Measurements from ENCODE around the gene PPP1R14C. TPM values are rescaled to one million over a fixed set of nuclear protein-coding genes. Genes with fewer than 3 reads are reported as not detected.

Gene PPP1R14C
- polyA plus RNA-seq, 1 donor (not counting 4 experiments of a cell fraction or from before 2014, with no cell fraction given), result 50.6 TPM

DNA sequence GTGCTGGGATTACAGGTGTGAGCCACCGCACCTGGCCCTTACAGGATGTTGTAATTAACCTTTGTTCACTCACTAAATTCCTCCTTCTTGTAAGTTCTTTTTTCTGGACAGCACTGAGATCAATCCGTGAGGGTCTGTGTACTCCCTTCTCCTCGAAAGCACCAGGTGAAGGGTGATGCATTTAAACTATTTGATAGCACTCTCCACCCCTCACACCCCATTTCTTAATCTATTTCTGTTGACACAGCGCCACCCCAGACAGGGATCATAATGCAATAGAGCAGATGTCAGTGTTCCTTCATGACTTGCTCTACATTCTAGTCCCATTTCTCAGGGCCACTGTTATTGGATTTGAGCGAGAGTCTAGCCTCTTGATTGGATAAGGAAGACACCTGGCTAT is 46.3 kb downstream of the PPP1R14C start:
- H3K36me3 ChIP-seq (ENCODE audit: control insufficient read depth in 2 of 2, extremely low read depth in 1 of 2, insufficient read depth in 2 of 2, low read length in 2 of 2), result peaks cover 0 to 10% of the 10 kb centered on the region in 2 experiments
- dilution Hi-C loops (cut with MboI; ENCODE audit: extremely low pct_ligation_motif_present, low sequenced_read_pairs), result no loop called here
- no peak for FAIRE-seq

GRCh38 chr6:150191809-150192208 is 49.0 kb downstream of the PPP1R14C start:
- Histone ChIP-seq H3K4me2 (ENCODE audit: control insufficient read depth, extremely low read depth, insufficient read depth, low read depth, low read length) (peak overlapping the region; percentile 9), H4K20me1 (ENCODE audit: control insufficient read depth, extremely low read depth, insufficient read depth, low read length) (no peaks in the 10 kb centered on the region), H3K27ac (ENCODE audit: control insufficient read depth, insufficient read depth, low read length) (no peak overlapping the region), H3K79me2 (ENCODE audit: control insufficient read depth, insufficient read depth, low read length) (peaks cover 49% of the 10 kb centered on the region), H3K4me1 (ENCODE audit: control insufficient read depth, extremely low read depth, insufficient read depth, low read length) (peaks cover 32% of the 10 kb centered on the region), H3K9ac (ENCODE audit: control insufficient read depth, extremely low read depth, insufficient read depth, low read length) (no peak overlapping the region), H3K36me3 (ENCODE audit: control insufficient read depth in 2 of 2, extremely low read depth in 1 of 2, insufficient read depth in 2 of 2, low read length in 2 of 2) (peaks cover 0 to 7% of the 10 kb centered on the region in 2 experiments), H3K9me1 (ENCODE audit: control insufficient read depth, extremely low read depth, insufficient read depth, low read length) (peaks cover 2% of the 10 kb centered on the region), H3K4me3 (ENCODE audit: control insufficient read depth in 2 of 3, extremely low read depth in 1 of 3, insufficient read depth in 2 of 3, low read depth in 1 of 3, low read length in 3 of 3) (no peak overlapping the region), H2AFZ (ENCODE audit: control insufficient read depth, low read length) (no peak overlapping the region), H3K27me3 (ENCODE audit: control insufficient read depth, extremely low read depth, insufficient read depth, low read length) (no peaks in the 10 kb centered on the region), H3K9me3 (ENCODE audit: control insufficient read depth, low read depth, low read length) (no peaks in the 10 kb centered on the region)
- DNase-seq (ENCODE audit: low read depth, low spot score) (no peak), FAIRE-seq (peak; percentile 96)
- TF ChIP-seq, protein P1, sequence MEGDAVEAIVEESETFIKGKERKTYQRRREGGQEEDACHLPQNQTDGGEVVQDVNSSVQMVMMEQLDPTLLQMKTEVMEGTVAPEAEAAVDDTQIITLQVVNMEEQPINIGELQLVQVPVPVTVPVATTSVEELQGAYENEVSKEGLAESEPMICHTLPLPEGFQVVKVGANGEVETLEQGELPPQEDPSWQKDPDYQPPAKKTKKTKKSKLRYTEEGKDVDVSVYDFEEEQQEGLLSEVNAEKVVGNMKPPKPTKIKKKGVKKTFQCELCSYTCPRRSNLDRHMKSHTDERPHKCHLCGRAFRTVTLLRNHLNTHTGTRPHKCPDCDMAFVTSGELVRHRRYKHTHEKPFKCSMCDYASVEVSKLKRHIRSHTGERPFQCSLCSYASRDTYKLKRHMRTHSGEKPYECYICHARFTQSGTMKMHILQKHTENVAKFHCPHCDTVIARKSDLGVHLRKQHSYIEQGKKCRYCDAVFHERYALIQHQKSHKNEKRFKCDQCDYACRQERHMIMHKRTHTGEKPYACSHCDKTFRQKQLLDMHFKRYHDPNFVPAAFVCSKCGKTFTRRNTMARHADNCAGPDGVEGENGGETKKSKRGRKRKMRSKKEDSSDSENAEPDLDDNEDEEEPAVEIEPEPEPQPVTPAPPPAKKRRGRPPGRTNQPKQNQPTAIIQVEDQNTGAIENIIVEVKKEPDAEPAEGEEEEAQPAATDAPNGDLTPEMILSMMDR (optimal IDR thresholded peaks at IDR 0.05 in 1 of 3, IDR thresholded peaks at IDR 0.05 in 1 of 3, conservative IDR thresholded peaks at IDR 0.05 in 1 of 3; ENCODE audit: extremely low read depth in 1 of 3, insufficient read depth in 2 of 3, low read length in 3 of 3), result no peak
- TF ChIP-seq EZH2 (IDR thresholded peaks at IDR 0.05; ENCODE audit: low read length), result no peak
- dilution Hi-C loops (cut with MboI; ENCODE audit: extremely low pct_ligation_motif_present, low sequenced_read_pairs), result no loop called here

More for the DNA sequence above, 46.3 kb downstream of the PPP1R14C start:
- no peak overlapping the region for H3K9ac ChIP-seq (ENCODE audit: control insufficient read depth, extremely low read depth, insufficient read depth, low read length)
- H3K4me3 ChIP-seq (ENCODE audit: control insufficient read depth in 2 of 3, extremely low read depth in 1 of 3, insufficient read depth in 2 of 3, low read depth in 1 of 3, low read length in 3 of 3), result no peak overlapping the region
- H3K4me2 ChIP-seq (ENCODE audit: control insufficient read depth, extremely low read depth, insufficient read depth, low read depth, low read length), result no peak overlapping the region
- no peaks in the 10 kb centered on the region for H3K9me3 ChIP-seq (ENCODE audit: control insufficient read depth, low read depth, low read length)
- H3K27me3 ChIP-seq (ENCODE audit: control insufficient read depth, extremely low read depth, insufficient read depth, low read length), result no peaks in the 10 kb centered on the region
- no peak overlapping the region for H2AFZ ChIP-seq (ENCODE audit: control insufficient read depth, low read length)
- peaks cover 2% of the 10 kb centered on the region for H4K20me1 ChIP-seq (ENCODE audit: control insufficient read depth, extremely low read depth, insufficient read depth, low read length)
- DNase-seq (ENCODE audit: low read depth, low spot score), result no peak
- H3K27ac ChIP-seq (ENCODE audit: control insufficient read depth, insufficient read depth, low read length), result no peak overlapping the region
- peaks cover 2% of the 10 kb centered on the region for H3K9me1 ChIP-seq (ENCODE audit: control insufficient read depth, extremely low read depth, insufficient read depth, low read length)
- peaks cover 20% of the 10 kb centered on the region for H3K4me1 ChIP-seq (ENCODE audit: control insufficient read depth, extremely low read depth, insufficient read depth, low read length)
- H3K79me2 ChIP-seq (ENCODE audit: control insufficient read depth, insufficient read depth, low read length), result peaks cover 64% of the 10 kb centered on the region
- TF ChIP-seq EZH2 (IDR thresholded peaks at IDR 0.05; ENCODE audit: low read length), result no peak
- TF ChIP-seq, protein P1 (optimal IDR thresholded peaks at IDR 0.05 in 1 of 3, IDR thresholded peaks at IDR 0.05 in 1 of 3, conservative IDR thresholded peaks at IDR 0.05 in 1 of 3; ENCODE audit: extremely low read depth in 1 of 3, insufficient read depth in 2 of 3, low read length in 3 of 3), result peak in 1 of 3 experiments; percentile 26

Measured in keratinocyte (primary cell).